Stomach smooth muscle (tissue), 2 donors: Measurements from ENCODE around the gene TSEN2.
"Not testable (repeated sequence)": the region's sequence is repeated elsewhere in the genome, so short reads cannot be mapped to it uniquely, and the experiment has no call there.

Source experiments
- H3K27ac ChIP-seq: one replicate; pipeline ENCODE4 v1.7.0; 2013; ENCODE audit warnings: mild to moderate bottlenecking, low read length, inconsistent platforms
- H3K27me3 ChIP-seq, 2 donors: one replicate each; pipeline ENCODE4 v1.7.0; 2013; ENCODE audit warnings: low read length in 2 of 2; ENCODE audit not compliant: insufficient read depth in 2 of 2, control insufficient read depth in 1 of 2
- H3K36me3 ChIP-seq, 2 donors: one replicate each; pipeline ENCODE4 v1.7.0; 2013; ENCODE audit warnings: low read length in 2 of 2; ENCODE audit not compliant: control insufficient read depth in 2 of 2, insufficient read depth in 2 of 2
- H3K4me1 ChIP-seq: one replicate; pipeline ENCODE4 v1.7.0; 2013; ENCODE audit warnings: low read length; ENCODE audit not compliant: control insufficient read depth, insufficient read depth
- H3K4me3 ChIP-seq, 2 donors: one replicate each; pipeline ENCODE4 v1.7.0; 2013; ENCODE audit warnings: low read length in 2 of 2
- H3K9ac ChIP-seq, 2 donors: one replicate each; pipeline ENCODE4 v1.7.0; 2013; ENCODE audit warnings: low read length in 2 of 2, mild to moderate bottlenecking in 1 of 2
- H3K9me3 ChIP-seq, 2 donors: one replicate each; pipeline ENCODE4 v1.7.0; 2013; ENCODE audit warnings: low read length in 2 of 2; ENCODE audit not compliant: control insufficient read depth in 2 of 2
- donor health status: healthy.
- donor health status: Pancreatic carcinoma.

TSEN2 gene

DNA sequence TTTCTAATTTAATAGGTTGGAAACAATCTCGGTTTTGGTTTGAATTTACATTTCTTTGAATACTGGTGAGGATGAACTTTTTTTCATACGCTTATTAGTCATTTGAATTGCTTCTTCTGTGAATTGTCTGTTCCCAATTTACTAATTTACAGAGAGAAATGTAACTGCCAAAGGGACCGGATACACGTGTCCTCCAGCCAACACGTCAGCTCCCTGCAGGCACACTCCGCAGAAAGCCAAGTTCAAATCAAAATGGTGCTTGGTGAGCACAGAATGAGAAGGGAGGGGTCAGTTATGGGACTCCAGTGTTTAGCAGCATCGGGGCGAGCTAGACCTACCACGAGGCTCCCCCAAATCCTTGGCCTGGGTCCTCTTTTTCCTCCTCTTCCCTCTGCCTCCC lies 10.8 kb upstream of the TSEN2 start:
- H3K9ac ChIP-seq: no peak overlapping the region
- no peaks in the 10 kb centered on the region for H3K4me1 ChIP-seq
- no peaks in the 10 kb centered on the region for H3K9me3 ChIP-seq
- no peaks in the 10 kb centered on the region for H3K36me3 ChIP-seq
- H3K4me3 ChIP-seq: no peak overlapping the region
- H3K27me3 ChIP-seq: peaks cover 0 to 2% of the 10 kb centered on the region in 2 donors
- no peak overlapping the region for H3K27ac ChIP-seq

DNA sequence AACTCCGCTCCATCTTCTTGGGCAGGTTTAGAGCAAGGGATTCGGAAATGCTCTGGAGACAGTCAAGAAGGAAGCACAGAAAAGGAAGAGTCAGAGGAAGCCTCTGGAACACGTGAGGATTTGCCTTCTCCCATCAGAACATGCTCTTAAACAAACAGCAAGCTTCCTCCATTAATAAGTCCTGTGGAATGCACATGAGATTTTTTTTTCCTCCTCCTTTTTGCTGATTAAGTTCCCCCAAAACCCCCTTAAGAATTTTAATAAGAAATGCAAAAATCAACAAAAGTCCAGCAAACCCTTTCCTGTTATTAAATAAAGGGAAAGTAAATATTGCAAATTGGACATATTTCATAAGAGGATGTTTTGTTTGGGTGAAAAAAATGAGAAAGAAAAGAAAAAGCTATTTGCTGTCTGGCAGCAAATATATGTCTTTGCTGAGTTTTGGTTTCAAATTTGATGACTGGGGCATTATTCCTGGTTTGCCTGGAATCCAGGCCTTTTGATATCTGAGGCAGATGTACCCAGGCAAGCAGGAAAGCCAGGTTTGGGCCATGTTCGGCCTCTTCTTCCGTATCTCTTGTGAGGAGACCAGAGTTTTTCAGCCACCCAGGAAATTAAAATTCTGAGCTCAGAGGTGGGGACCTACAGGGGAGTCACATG lies 7.9 kb upstream of the TSEN2 start:
- no peak overlapping the region for H3K4me3 ChIP-seq
- peaks cover 0 to 2% of the 10 kb centered on the region in 2 donors for H3K27me3 ChIP-seq
- H3K36me3 ChIP-seq: no peaks in the 10 kb centered on the region
- peaks cover 4% of the 10 kb centered on the region for H3K4me1 ChIP-seq
- H3K9me3 ChIP-seq: no peaks in the 10 kb centered on the region
- H3K27ac ChIP-seq: no peak overlapping the region
- H3K9ac ChIP-seq: no peak overlapping the region

DNA sequence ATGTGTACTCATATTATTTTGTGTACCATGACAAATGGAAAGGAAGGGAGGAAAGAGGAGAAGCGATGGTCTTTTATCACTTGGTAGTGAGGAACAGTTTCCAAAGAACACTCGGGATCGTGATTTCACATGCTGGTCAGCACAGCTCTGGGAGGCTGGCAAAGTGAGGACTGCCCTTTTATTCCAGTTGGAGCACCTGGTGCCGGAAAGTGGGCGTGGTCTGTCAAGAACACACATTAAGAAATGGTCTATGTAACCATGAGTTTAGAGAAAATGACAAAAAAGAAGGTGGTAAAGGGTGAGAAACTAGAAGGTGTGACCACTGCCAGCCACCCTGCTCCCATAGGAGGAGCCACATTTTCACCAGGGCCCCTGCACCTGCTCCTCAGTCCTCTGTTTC lies 7.0 kb upstream of the TSEN2 start:
- no peaks in the 10 kb centered on the region for H3K36me3 ChIP-seq
- H3K9me3 ChIP-seq: no peaks in the 10 kb centered on the region
- no peak overlapping the region for H3K4me3 ChIP-seq
- H3K27ac ChIP-seq: no peak overlapping the region
- H3K9ac ChIP-seq: no peak overlapping the region
- H3K27me3 ChIP-seq: peaks cover 0 to 2% of the 10 kb centered on the region in 2 donors
- peaks cover 4% of the 10 kb centered on the region for H3K4me1 ChIP-seq

DNA sequence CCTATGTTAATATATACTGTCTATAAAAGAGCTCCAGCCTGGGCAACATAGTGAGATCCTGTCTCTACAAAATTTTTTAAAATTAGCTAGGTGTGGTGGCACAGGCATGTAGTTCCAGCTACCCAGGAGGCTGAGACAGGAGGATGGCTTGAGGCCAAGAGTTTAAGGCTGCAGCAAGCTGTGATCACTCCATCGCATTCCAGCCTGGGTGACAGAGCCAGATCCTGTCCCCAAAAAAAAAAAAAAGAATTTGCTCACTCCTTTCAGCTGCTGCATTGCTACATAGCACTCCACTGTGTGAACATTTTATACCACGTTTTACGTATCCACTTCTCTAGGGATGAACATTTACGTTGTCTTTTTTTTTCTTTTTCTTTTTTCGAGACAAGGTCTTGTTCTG lies 6.0 kb upstream of the TSEN2 start:
- Histone ChIP-seq H3K27ac (no peak overlapping the region), H3K4me1 (peaks cover 5% of the 10 kb centered on the region), H3K4me3 (no peak overlapping the region), H3K9me3 (no peaks in the 10 kb centered on the region), H3K36me3 (no peaks in the 10 kb centered on the region), H3K9ac (no peak overlapping the region), H3K27me3 (peaks cover 0 to 2% of the 10 kb centered on the region in 2 donors)

DNA sequence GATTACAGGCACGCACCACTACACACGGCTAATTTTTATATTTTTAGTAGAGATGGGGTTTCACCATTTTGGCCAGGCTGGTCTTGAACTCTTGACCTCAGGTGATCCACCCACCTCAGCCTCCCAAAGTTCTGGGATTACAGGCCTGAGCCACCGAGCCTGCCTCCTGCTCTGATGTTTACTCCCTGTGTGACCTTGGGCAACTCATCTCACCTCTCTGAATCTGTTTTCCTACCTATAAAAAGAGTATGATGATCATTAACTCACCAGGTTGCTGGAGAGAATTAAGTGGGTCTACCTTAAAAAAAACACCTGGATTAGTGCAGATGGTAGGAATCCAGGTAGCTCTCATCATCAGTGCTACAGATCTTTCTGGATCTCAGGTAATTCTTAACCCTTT lies 5.1 kb upstream of the TSEN2 start:
- not testable (repeated sequence) for H3K4me3 ChIP-seq, H3K9ac ChIP-seq, H3K27ac ChIP-seq, H3K27me3 ChIP-seq, H3K36me3 ChIP-seq, H3K9me3 ChIP-seq
- H3K4me1 ChIP-seq: peaks cover 11% of the 10 kb centered on the region

DNA sequence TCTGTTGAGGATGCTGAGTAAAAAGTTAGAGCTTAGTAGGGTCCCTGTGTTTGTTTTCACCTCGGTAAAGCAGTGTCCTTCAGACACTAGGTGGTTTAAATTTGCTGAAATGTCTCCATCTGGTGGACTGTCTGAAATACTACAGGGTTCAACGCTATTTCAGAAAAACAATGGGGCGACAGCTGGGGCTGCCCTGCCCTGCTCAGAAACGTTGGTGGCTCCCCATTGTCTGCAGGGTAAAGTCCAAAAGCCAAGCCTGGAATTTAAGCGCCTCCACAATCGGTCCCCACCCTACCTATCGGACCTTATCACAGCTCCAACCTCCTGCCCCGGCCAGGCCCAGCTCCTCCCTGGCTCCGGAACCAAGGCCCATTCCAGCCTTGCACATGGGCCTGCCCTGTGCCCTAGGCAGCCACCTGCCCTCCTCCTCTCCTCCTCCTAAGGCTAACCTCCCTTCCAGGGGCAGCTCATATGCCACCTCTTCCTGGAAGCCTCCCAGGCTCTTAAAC lies 4.3 kb upstream of the TSEN2 start:
- Histone ChIP-seq H3K4me3 (no peak overlapping the region), H3K27ac (no peak overlapping the region), H3K27me3 (peaks cover 0 to 1% of the 10 kb centered on the region in 2 donors), H3K9ac (no peak overlapping the region), H3K36me3 (no peaks in the 10 kb centered on the region), H3K9me3 (no peaks in the 10 kb centered on the region), H3K4me1 (peaks cover 16% of the 10 kb centered on the region)

DNA sequence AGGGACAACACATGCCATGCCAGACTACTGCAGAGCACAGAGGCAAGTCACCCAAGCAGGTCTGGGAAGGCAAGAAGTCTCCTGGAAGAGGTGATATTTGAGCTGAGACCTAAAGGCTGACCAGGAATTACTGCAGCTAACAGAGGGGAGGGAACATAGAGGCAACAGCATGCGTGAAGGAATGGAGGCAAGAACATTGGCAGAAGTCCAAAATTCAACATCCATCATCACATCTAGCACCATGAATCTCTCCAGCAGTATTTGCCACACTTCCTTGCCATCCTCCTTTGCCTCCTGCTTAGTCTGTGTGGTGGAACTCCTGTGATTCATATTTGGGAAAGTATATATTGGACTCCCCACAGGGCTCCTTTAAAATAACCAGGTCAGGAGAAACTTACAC lies 870 bp upstream of the TSEN2 start:
- H3K9ac ChIP-seq: peak overlapping the region; percentile 63 to 80
- H3K36me3 ChIP-seq: no peaks in the 10 kb centered on the region
- H3K27ac ChIP-seq: peak overlapping the region; percentile 37

DNA sequence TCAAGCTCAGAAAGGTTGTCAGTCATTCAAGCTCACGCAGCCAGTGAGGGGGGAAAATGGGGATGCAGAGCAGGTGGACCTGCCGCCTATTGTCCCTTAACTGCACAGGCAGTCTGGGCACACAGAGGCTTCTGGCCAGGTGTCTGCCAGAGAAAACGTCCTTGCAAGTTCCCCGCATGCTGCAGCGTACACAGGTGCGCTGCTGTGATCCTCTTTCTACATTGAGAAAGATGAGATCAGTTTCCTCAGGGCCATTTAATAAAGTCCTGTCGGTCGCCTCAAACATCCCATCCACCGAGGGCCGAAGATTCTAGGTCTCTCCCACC lies 445 bp upstream of the TSEN2 start:
- H3K27ac ChIP-seq: peak overlapping the region; percentile 37
- no peaks in the 10 kb centered on the region for H3K36me3 ChIP-seq
- H3K9ac ChIP-seq: peak overlapping the region; percentile 63 to 80
- peaks cover 23% of the 10 kb centered on the region for H3K4me1 ChIP-seq
- peak overlapping the region; percentile 79 to 88 for H3K4me3 ChIP-seq
- no peaks in the 10 kb centered on the region for H3K9me3 ChIP-seq
- no peaks in the 10 kb centered on the region for H3K27me3 ChIP-seq

More for the DNA sequence above, 870 bp upstream of the TSEN2 start:
- Histone ChIP-seq H3K27me3 (no peaks in the 10 kb centered on the region), H3K9me3 (no peaks in the 10 kb centered on the region), H3K4me1 (peaks cover 23% of the 10 kb centered on the region), H3K4me3 (peak overlapping the region; percentile 79 to 88)

DNA sequence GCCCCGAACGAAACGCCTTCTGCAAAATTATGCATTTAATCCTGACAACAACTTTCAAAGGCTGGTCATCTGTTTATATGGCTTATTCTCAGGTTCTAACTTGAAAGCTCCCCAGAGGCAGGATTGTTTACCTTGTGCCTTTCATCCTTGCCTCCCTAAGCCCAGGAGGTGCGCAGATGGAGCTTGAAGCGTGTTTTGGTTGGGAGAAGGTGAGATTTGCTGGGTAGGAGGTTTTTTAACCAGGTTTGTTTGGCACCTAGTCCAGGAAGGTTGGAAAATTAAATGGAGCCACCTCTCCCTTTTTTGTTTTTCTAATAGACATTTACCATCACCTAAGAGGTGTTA lies 675 bp downstream of the TSEN2 start:
- H3K27me3 ChIP-seq: no peaks in the 10 kb centered on the region
- H3K36me3 ChIP-seq: no peaks in the 10 kb centered on the region
- H3K4me3 ChIP-seq: peak overlapping the region; percentile 79 to 88
- H3K4me1 ChIP-seq: peaks cover 19% of the 10 kb centered on the region
- H3K9ac ChIP-seq: peak overlapping the region; percentile 67 to 73
- peak overlapping the region; percentile 77 for H3K27ac ChIP-seq
- H3K9me3 ChIP-seq: no peaks in the 10 kb centered on the region

DNA sequence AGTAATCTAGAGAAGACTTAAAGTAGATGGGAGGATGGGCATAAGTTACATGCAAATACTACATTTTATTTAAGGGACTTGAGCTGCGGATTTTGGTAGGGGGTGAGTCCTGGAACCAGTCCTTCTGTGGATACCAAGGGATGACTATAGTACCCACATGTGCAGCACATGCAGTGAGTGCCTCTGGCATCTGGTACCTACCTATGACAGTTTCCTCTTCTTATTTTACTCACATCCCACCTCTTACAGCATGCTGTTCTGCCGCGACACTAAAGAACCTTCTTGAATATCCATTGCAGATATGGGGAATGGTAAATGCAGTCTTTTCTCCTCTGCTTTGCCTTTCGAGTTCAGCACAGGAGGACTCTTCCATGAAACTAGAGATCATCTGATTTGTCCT lies 1.7 kb downstream of the TSEN2 start:
- Histone ChIP-seq H3K36me3 (peaks cover 0 to 2% of the 10 kb centered on the region in 2 donors), H3K4me3 (no peak overlapping the region), H3K27me3 (no peaks in the 10 kb centered on the region), H3K9me3 (no peaks in the 10 kb centered on the region), H3K27ac (no peak overlapping the region), H3K9ac (no peak overlapping the region), H3K4me1 (peaks cover 19% of the 10 kb centered on the region)

DNA sequence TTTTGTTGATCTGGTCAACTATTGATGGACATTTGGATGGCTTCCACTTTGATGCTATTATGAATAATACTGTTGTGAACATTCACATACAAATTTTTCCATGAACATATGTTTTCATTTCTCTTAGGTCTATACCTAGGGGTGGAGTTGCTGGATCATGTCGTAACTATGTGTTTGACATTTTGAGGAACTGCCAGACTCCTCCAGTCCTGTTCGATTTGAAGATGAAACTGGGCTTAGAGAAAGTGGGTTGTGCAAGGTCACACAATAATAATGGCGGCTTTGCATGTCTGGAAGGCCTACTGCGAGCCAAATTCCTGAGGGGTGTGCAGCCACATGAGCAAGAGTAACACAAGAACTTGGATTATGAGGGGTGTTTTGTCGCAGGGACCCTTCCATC lies 2.6 kb downstream of the TSEN2 start:
- Histone ChIP-seq H3K27me3 (no peaks in the 10 kb centered on the region), H3K4me3 (no peak overlapping the region), H3K36me3 (peaks cover 5% of the 10 kb centered on the region in 2 donors), H3K27ac (no peak overlapping the region), H3K4me1 (peaks cover 19% of the 10 kb centered on the region), H3K9me3 (no peaks in the 10 kb centered on the region), H3K9ac (no peak overlapping the region)
